Mesendoderm (in vitro differentiated cells): ENCODE measurements around the gene HMGN4.

Experiments
- DNase-seq: peaks from one replicate; pipeline ENCODE4 v3.0.0; 2013
- H2AK5ac ChIP-seq: 2 replicates; pipeline ENCODE4 v1.6.1; 2013; ENCODE audit warnings: low read length, inconsistent platforms
- H2BK120ac ChIP-seq: 2 replicates; pipeline ENCODE4 v1.6.1; 2013; ENCODE audit warnings: low read depth, mild to moderate bottlenecking, low read length, moderate library complexity, mixed read lengths
- H2BK15ac ChIP-seq: replicated peaks from 2 replicates; pipeline ENCODE4 v1.6.1; 2013; ENCODE audit warnings: low read depth, mild to moderate bottlenecking, moderate library complexity
- H2BK5ac ChIP-seq: 2 replicates; pipeline ENCODE4 v1.6.1; 2013; ENCODE audit warnings: low read length, inconsistent platforms
- H3K18ac ChIP-seq: 2 replicates; pipeline ENCODE4 v1.6.1; 2013; ENCODE audit warnings: mild to moderate bottlenecking, low read length, mixed read lengths
- H3K23ac ChIP-seq: one replicate; pipeline ENCODE4 v1.6.1; 2013; ENCODE audit warnings: low read length
- H3K27ac ChIP-seq: 2 replicates; pipeline ENCODE4 v1.5.1; 2013; ENCODE audit warnings: low read depth, mild to moderate bottlenecking, inconsistent platforms, low read length, moderate library complexity
- H3K27me3 ChIP-seq: 2 replicates; pipeline ENCODE4 v1.6.1; 2013; ENCODE audit warnings: low read length, control low read depth, mild to moderate bottlenecking, inconsistent platforms; ENCODE audit not compliant: insufficient read depth, poor library complexity
- H3K36me3 ChIP-seq: 2 replicates; pipeline ENCODE4 v1.6.1; 2013; ENCODE audit warnings: low read length, inconsistent platforms; ENCODE audit not compliant: control insufficient read depth, insufficient read depth
- H3K4ac ChIP-seq: one replicate; pipeline ENCODE4 v1.6.1; 2013; ENCODE audit warnings: low read depth, mild to moderate bottlenecking, low read length, moderate library complexity
- H3K4me1 ChIP-seq: 2 replicates; pipeline ENCODE4 v1.6.1; 2013; ENCODE audit warnings: low read depth, low read length, inconsistent platforms; ENCODE audit not compliant: control insufficient read depth
- H3K4me2 ChIP-seq: 2 replicates; pipeline ENCODE4 v1.6.1; 2013; ENCODE audit warnings: low read length
- H3K4me3 ChIP-seq: 2 replicates; pipeline ENCODE4 v1.5.1; 2013; ENCODE audit warnings: mild to moderate bottlenecking, low read length
- H3K56ac ChIP-seq: one replicate; pipeline ENCODE4 v1.6.1; 2013; ENCODE audit warnings: low read length
- H3K79me1 ChIP-seq: 2 replicates; pipeline ENCODE4 v1.6.1; 2013; ENCODE audit warnings: low read length, inconsistent platforms
- H3K79me2 ChIP-seq: 2 replicates; pipeline ENCODE4 v1.6.1; 2013; ENCODE audit warnings: mild to moderate bottlenecking, low read length; ENCODE audit not compliant: control insufficient read depth, insufficient read depth
- H3K9ac ChIP-seq: 2 replicates; pipeline ENCODE4 v1.6.1; 2013; ENCODE audit warnings: low read length, inconsistent platforms
- H4K5ac ChIP-seq: one replicate; pipeline ENCODE4 v1.6.1; 2013; ENCODE audit warnings: low read length
- H4K8ac ChIP-seq: one replicate; pipeline ENCODE4 v1.6.1; 2013; ENCODE audit warnings: low read depth, mild to moderate bottlenecking, control low read depth, low read length, moderate library complexity
- WGBS: extraction: QIAGEN DNeasy Blood & Tissue Kit; methylation state at CpG from one replicate; pipeline ENCODE4 v1.1.7; 2013; ENCODE audit warnings: low lambda C conversion rate, missing lambda C conversion rate; ENCODE audit not compliant: insufficient coverage; ENCODE audit errors: extremely low coverage; 5-methylcytosine and 5-hydroxymethylcytosine counted together

The HMGN4 gene

GRCh38 chr6:26553635-26554446 is 15.7 kb downstream of the HMGN4 start:
- no peak overlapping the region for H3K23ac ChIP-seq
- H4K5ac ChIP-seq, result no peak overlapping the region
- H3K27ac ChIP-seq, result no peak overlapping the region
- H3K27me3 ChIP-seq, result no peaks in the 10 kb centered on the region
- no peaks in the 10 kb centered on the region for H3K79me2 ChIP-seq
- H3K4me2 ChIP-seq, result peak overlapping the region; percentile 82
- H2BK5ac ChIP-seq, result no peak overlapping the region
- peak overlapping the region; percentile 48 for H3K4me3 ChIP-seq
- no peaks in the 10 kb centered on the region for H3K36me3 ChIP-seq
- peak; percentile 87 for DNase-seq
- peak overlapping the region; percentile 63 for H3K9ac ChIP-seq
- no peak overlapping the region for H4K8ac ChIP-seq
- no peak overlapping the region for H2BK15ac ChIP-seq
- peak overlapping the region; percentile 51 for H3K18ac ChIP-seq
- no peak overlapping the region for H2AK5ac ChIP-seq
- H3K4me1 ChIP-seq, result no peaks in the 10 kb centered on the region
- no peak overlapping the region for H2BK120ac ChIP-seq
- no CpG with 5 or more reads among the region's 19 CpGs for WGBS
- H3K79me1 ChIP-seq, result no peaks in the 10 kb centered on the region
- no peak overlapping the region for H3K56ac ChIP-seq
- peak overlapping the region; percentile 31 for H3K4ac ChIP-seq

GRCh38 chr6:26554447-26554696 is 16.2 kb downstream of the HMGN4 start:
- H3K27me3 ChIP-seq, result no peaks in the 10 kb centered on the region
- H3K9ac ChIP-seq, result peak overlapping the region; percentile 41
- peak overlapping the region; percentile 37 for H3K4me3 ChIP-seq
- no peak overlapping the region for H3K23ac ChIP-seq
- no CpG with 5 or more reads among the region's 1 CpG for WGBS
- H4K8ac ChIP-seq, result no peak overlapping the region
- no peak for DNase-seq
- H2BK15ac ChIP-seq, result no peak overlapping the region
- H3K18ac ChIP-seq, result no peak overlapping the region
- no peak overlapping the region for H2BK5ac ChIP-seq
- no peaks in the 10 kb centered on the region for H3K79me2 ChIP-seq
- peak overlapping the region; percentile 82 for H3K4me2 ChIP-seq
- H3K79me1 ChIP-seq, result no peaks in the 10 kb centered on the region
- no peaks in the 10 kb centered on the region for H3K4me1 ChIP-seq
- H3K27ac ChIP-seq, result no peak overlapping the region
- H3K36me3 ChIP-seq, result no peaks in the 10 kb centered on the region
- no peak overlapping the region for H2AK5ac ChIP-seq
- H4K5ac ChIP-seq, result no peak overlapping the region
- no peak overlapping the region for H3K4ac ChIP-seq
- no peak overlapping the region for H3K56ac ChIP-seq
- H2BK120ac ChIP-seq, result no peak overlapping the region

- Histone ChIP-seq H2AK5ac (no peak overlapping the region), H3K4me1 (no peaks in the 10 kb centered on the region), H3K18ac (no peak overlapping the region), H3K4me3 (peak overlapping the region; percentile 67), H3K23ac (no peak overlapping the region), H3K79me1 (no peaks in the 10 kb centered on the region), H3K27ac (no peak overlapping the region), H2BK5ac (no peak overlapping the region), H4K5ac (no peak overlapping the region), H3K79me2 (no peaks in the 10 kb centered on the region), H2BK15ac (no peak overlapping the region), H3K56ac (no peak overlapping the region), H3K4me2 (peak overlapping the region; percentile 83), H4K8ac (no peak overlapping the region), H3K36me3 (no peaks in the 10 kb centered on the region), H3K9ac (peak overlapping the region; percentile 41), H3K4ac (no peak overlapping the region), H2BK120ac (no peak overlapping the region), H3K27me3 (no peaks in the 10 kb centered on the region)
- no CpG with 5 or more reads among the region's 27 CpGs for WGBS
- peak; percentile 82 for DNase-seq
Observed at GRCh38 chr6:26554697-26555504, 16.7 kb downstream of the HMGN4 start.

- H3K56ac ChIP-seq, result peak overlapping the region; percentile 4
- no peak overlapping the region for H4K8ac ChIP-seq
- no peaks in the 10 kb centered on the region for H3K27me3 ChIP-seq
- H3K9ac ChIP-seq, result peak overlapping the region; percentile 7
- peak overlapping the region; percentile 83 for H3K4me2 ChIP-seq
- H3K23ac ChIP-seq, result no peak overlapping the region
- WGBS, result no CpG with 5 or more reads among the region's 19 CpGs
- H3K79me2 ChIP-seq, result no peaks in the 10 kb centered on the region
- H3K4me1 ChIP-seq, result no peaks in the 10 kb centered on the region
- DNase-seq, result peak; percentile 74
- peak overlapping the region; percentile 67 for H3K4me3 ChIP-seq
- no peak overlapping the region for H2AK5ac ChIP-seq
- no peak overlapping the region for H2BK15ac ChIP-seq
- H4K5ac ChIP-seq, result no peak overlapping the region
- H3K79me1 ChIP-seq, result no peaks in the 10 kb centered on the region
- H2BK120ac ChIP-seq, result no peak overlapping the region
- H3K18ac ChIP-seq, result no peak overlapping the region
- H3K27ac ChIP-seq, result no peak overlapping the region
- H3K4ac ChIP-seq, result no peak overlapping the region
- no peaks in the 10 kb centered on the region for H3K36me3 ChIP-seq
- H2BK5ac ChIP-seq, result no peak overlapping the region
Observed at GRCh38 chr6:26555505-26556262, 17.5 kb downstream of the HMGN4 start.

- H3K56ac ChIP-seq, result peak overlapping the region; percentile 4
- H4K8ac ChIP-seq, result no peak overlapping the region
- no peak overlapping the region for H2BK5ac ChIP-seq
- no peaks in the 10 kb centered on the region for H3K36me3 ChIP-seq
- no peak overlapping the region for H3K18ac ChIP-seq
- H3K79me1 ChIP-seq, result no peaks in the 10 kb centered on the region
- H3K4me1 ChIP-seq, result no peaks in the 10 kb centered on the region
- H3K4me2 ChIP-seq, result peak overlapping the region; percentile 83
- H4K5ac ChIP-seq, result no peak overlapping the region
- no peak overlapping the region for H3K23ac ChIP-seq
- H3K27me3 ChIP-seq, result no peaks in the 10 kb centered on the region
- H2AK5ac ChIP-seq, result no peak overlapping the region
- peak overlapping the region; percentile 67 for H3K4me3 ChIP-seq
- no CpG with 5 or more reads among the region's 16 CpGs for WGBS
- peak; percentile 98 for DNase-seq
- H3K9ac ChIP-seq, result peak overlapping the region; percentile 7
- H3K4ac ChIP-seq, result no peak overlapping the region
- H2BK15ac ChIP-seq, result no peak overlapping the region
- H3K79me2 ChIP-seq, result no peaks in the 10 kb centered on the region
- no peak overlapping the region for H2BK120ac ChIP-seq
- H3K27ac ChIP-seq, result no peak overlapping the region
Observed at GRCh38 chr6:26556263-26557070, 18.3 kb downstream of the HMGN4 start.
